ENCODE measurements around the gene EDIL3. TPM values are rescaled to one million over a fixed set of nuclear protein-coding genes. Genes with fewer than 3 reads are reported as not detected.

EDIL3 gene
- total and polyA plus RNA-seq, 10 of the 15 experiments (the other 5 are each of a cell fraction or from before 2014, with no cell fraction given), result 0.01 to 0.62 (median 0.20) TPM

DNA sequence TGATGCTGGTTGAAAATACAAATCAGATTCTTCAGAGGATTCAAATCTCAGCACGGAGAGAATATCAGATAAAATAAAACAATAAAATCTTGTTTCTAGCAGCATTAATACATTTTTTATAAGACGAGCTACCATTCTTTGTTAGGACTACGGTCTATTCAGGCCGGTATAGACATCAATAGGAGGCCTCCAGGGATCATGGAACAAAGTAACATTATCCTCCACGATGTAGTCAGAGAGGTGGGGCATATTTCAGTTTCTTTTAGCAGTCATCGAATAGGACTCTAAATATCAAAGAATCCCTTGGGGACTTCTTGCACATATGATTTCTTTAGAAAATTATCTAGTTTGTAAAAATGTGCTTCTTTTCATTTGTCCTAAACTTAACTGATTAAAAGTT is 438.2 kb downstream of the EDIL3 start:
- Histone ChIP-seq H2AFZ (ENCODE audit: control insufficient read depth, low read depth, low read length) (no peak overlapping the region), H4K20me1 (ENCODE audit: control insufficient read depth, insufficient read depth) (no peaks in the 10 kb centered on the region), H3K27ac (ENCODE audit: control insufficient read depth, insufficient read depth) (no peak overlapping the region), H3K9ac (ENCODE audit: control insufficient read depth, insufficient read depth, low read length) (no peak overlapping the region), H3K4me3 (no peak overlapping the region), H3K27me3 (replicated peaks in 1 of 2; ENCODE audit: control insufficient read depth in 2 of 2, insufficient read depth in 2 of 2, low read length in 1 of 2) (no peaks in the 10 kb centered on the region), H3K79me2 (ENCODE audit: control insufficient read depth, insufficient read depth, low read length) (no peaks in the 10 kb centered on the region), H3K4me2 (ENCODE audit: control insufficient read depth, insufficient read depth) (no peak overlapping the region), H3K36me3 (ENCODE audit: control insufficient read depth in 2 of 2, insufficient read depth in 2 of 2, low read length in 1 of 2) (no peaks in the 10 kb centered on the region), H3K4me1 (ENCODE audit: control insufficient read depth, insufficient read depth, low read length) (no peaks in the 10 kb centered on the region), H3K9me3 (replicated peaks; ENCODE audit: control insufficient read depth, insufficient read depth, low read length) (no peaks in the 10 kb centered on the region)
- ChIA-PET POLR2A (no interaction called here), CTCF (interaction anchor here (2.6 kb wide), 1 partner anchor 19 kb away, joined by 8 read pairs; no protein-coding TSS in a partner anchor), RAD21 (ENCODE audit: unreplicated experiment) (no interaction called here), SMC1A (ENCODE audit: uncharacterized antibody, unreplicated experiment) (no interaction called here)
- in situ Hi-C loops (cut with MboI) (no loop called here), intact Hi-C loops (cut with micrococcal nuclease; ENCODE audit: unreplicated experiment) (no loop called here)
- TF ChIP-seq POLR2AphosphoS2 (IDR thresholded peaks at IDR 0.05; ENCODE audit: low read depth, low read length), result no peak
- ATAC-seq (no peak), DNase-seq (ENCODE audit: low read depth, low spot score) (no peak), FAIRE-seq (no peak)
- 8% methylated on average over 6 of the region's 6 CpGs for WGBS (ENCODE audit: insufficient coverage, insufficient replicate concordance, low lambda C conversion rate, missing lambda C conversion rate)
- no TSS peak for BruUV-seq (replicated peaks)

DNA sequence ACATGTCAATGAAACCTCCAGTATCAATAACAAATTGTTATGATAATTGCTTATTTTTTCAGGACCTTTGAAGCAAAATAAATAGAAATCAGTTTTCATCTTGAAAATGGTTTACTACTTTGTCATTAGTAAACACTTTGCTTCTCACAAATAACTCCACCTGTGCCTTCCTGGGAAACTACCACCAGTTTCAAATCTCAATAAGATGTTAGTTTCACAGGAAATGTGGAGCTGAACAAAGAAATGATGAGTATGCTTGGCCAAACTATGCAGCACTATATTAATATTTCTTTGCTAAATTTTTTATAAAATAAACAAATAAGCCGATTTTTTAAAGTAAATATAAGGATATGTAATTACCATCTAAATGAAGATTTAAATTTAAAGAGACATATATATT is 442.5 kb downstream of the EDIL3 start:
- ATAC-seq (no peak), DNase-seq (ENCODE audit: low read depth, low spot score) (no peak), FAIRE-seq (no peak)
- POLR2A ChIA-PET, result no interaction called here
- H2AFZ ChIP-seq (ENCODE audit: control insufficient read depth, low read depth, low read length), result no peak overlapping the region
- H3K36me3 ChIP-seq (ENCODE audit: control insufficient read depth in 2 of 2, insufficient read depth in 2 of 2, low read length in 1 of 2), result no peaks in the 10 kb centered on the region
- intact Hi-C loops (cut with micrococcal nuclease; ENCODE audit: unreplicated experiment) (no loop called here), in situ Hi-C loops (cut with MboI) (no loop called here)
- RAD21 ChIA-PET (ENCODE audit: unreplicated experiment), result no interaction called here
- no TSS peak for BruUV-seq (replicated peaks)
- TF ChIP-seq NRF1 (conservative IDR thresholded peaks at IDR 0.05; ENCODE audit: low read depth, low read length) (no peak), ZSCAN29 (IDR thresholded peaks at IDR 0.05) (no peak), STAT3 (IDR thresholded peaks at IDR 0.05; ENCODE audit: low read depth, low read length) (no peak), ASH2L (IDR thresholded peaks at IDR 0.05; ENCODE audit: borderline replicate concordance, low read depth) (no peak), ZNF274 (IDR thresholded peaks at IDR 0.05; ENCODE audit: insufficient read depth, insufficient read length) (no peak), POU2F2 (IDR thresholded peaks at IDR 0.05; ENCODE audit: borderline replicate concordance, low read depth, low read length) (no peak)
- TF ChIP-seq, protein P1, sequence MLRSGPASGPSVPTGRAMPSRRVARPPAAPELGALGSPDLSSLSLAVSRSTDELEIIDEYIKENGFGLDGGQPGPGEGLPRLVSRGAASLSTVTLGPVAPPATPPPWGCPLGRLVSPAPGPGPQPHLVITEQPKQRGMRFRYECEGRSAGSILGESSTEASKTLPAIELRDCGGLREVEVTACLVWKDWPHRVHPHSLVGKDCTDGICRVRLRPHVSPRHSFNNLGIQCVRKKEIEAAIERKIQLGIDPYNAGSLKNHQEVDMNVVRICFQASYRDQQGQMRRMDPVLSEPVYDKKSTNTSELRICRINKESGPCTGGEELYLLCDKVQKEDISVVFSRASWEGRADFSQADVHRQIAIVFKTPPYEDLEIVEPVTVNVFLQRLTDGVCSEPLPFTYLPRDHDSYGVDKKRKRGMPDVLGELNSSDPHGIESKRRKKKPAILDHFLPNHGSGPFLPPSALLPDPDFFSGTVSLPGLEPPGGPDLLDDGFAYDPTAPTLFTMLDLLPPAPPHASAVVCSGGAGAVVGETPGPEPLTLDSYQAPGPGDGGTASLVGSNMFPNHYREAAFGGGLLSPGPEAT (IDR thresholded peaks at IDR 0.05; ENCODE audit: low read depth), result no peak
- TF ChIP-seq, protein P2, sequence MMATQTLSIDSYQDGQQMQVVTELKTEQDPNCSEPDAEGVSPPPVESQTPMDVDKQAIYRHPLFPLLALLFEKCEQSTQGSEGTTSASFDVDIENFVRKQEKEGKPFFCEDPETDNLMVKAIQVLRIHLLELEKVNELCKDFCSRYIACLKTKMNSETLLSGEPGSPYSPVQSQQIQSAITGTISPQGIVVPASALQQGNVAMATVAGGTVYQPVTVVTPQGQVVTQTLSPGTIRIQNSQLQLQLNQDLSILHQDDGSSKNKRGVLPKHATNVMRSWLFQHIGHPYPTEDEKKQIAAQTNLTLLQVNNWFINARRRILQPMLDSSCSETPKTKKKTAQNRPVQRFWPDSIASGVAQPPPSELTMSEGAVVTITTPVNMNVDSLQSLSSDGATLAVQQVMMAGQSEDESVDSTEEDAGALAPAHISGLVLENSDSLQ (IDR thresholded peaks at IDR 0.05), result no peak
- TF ChIP-seq, protein P3, sequence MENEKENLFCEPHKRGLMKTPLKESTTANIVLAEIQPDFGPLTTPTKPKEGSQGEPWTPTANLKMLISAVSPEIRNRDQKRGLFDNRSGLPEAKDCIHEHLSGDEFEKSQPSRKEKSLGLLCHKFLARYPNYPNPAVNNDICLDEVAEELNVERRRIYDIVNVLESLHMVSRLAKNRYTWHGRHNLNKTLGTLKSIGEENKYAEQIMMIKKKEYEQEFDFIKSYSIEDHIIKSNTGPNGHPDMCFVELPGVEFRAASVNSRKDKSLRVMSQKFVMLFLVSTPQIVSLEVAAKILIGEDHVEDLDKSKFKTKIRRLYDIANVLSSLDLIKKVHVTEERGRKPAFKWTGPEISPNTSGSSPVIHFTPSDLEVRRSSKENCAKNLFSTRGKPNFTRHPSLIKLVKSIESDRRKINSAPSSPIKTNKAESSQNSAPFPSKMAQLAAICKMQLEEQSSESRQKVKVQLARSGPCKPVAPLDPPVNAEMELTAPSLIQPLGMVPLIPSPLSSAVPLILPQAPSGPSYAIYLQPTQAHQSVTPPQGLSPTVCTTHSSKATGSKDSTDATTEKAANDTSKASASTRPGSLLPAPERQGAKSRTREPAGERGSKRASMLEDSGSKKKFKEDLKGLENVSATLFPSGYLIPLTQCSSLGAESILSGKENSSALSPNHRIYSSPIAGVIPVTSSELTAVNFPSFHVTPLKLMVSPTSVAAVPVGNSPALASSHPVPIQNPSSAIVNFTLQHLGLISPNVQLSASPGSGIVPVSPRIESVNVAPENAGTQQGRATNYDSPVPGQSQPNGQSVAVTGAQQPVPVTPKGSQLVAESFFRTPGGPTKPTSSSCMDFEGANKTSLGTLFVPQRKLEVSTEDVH (IDR thresholded peaks at IDR 0.05; ENCODE audit: low read depth, partially characterized antibody), result no peak
- CTCF ChIA-PET, result interaction anchor here (1.0 kb wide), 1 partner anchor 13 kb away, joined by 3 read pairs; no protein-coding TSS in a partner anchor
- SMC1A ChIA-PET (ENCODE audit: uncharacterized antibody, unreplicated experiment), result interaction anchor here (1.3 kb wide), 1 partner anchor 13 kb away, joined by 4 read pairs; no protein-coding TSS in a partner anchor
- no peak overlapping the region for H3K4me2 ChIP-seq (ENCODE audit: control insufficient read depth, insufficient read depth)
- no peaks in the 10 kb centered on the region for H3K9me3 ChIP-seq (replicated peaks; ENCODE audit: control insufficient read depth, insufficient read depth, low read length)
- H3K4me1 ChIP-seq (ENCODE audit: control insufficient read depth, insufficient read depth, low read length), result no peaks in the 10 kb centered on the region
- H3K27ac ChIP-seq (ENCODE audit: control insufficient read depth, insufficient read depth), result no peak overlapping the region
- no peak overlapping the region for H3K4me3 ChIP-seq
- no peaks in the 10 kb centered on the region for H4K20me1 ChIP-seq (ENCODE audit: control insufficient read depth, insufficient read depth)
- no peak overlapping the region for H3K9ac ChIP-seq (ENCODE audit: control insufficient read depth, insufficient read depth, low read length)
- 0% methylated on average over 1 of the region's 1 CpG for WGBS (ENCODE audit: insufficient coverage, insufficient replicate concordance, low lambda C conversion rate, missing lambda C conversion rate)
- H3K27me3 ChIP-seq (replicated peaks in 1 of 2; ENCODE audit: control insufficient read depth in 2 of 2, insufficient read depth in 2 of 2, low read length in 1 of 2), result no peaks in the 10 kb centered on the region
- H3K79me2 ChIP-seq (ENCODE audit: control insufficient read depth, insufficient read depth, low read length), result no peaks in the 10 kb centered on the region
